Measurements from ENCODE around the gene ATCAY. TPM values are rescaled to one million over a fixed set of nuclear protein-coding genes. Genes with fewer than 3 reads are reported as not detected.
A peak's percentile ranks its signal among the peaks of the same experiment; 100 is the strongest.

Gene ATCAY
- total and polyA plus RNA-seq, 2 of the 13 experiments (the other 11 are each of a cell fraction or from before 2014, with no cell fraction given) = not detected

DNA sequence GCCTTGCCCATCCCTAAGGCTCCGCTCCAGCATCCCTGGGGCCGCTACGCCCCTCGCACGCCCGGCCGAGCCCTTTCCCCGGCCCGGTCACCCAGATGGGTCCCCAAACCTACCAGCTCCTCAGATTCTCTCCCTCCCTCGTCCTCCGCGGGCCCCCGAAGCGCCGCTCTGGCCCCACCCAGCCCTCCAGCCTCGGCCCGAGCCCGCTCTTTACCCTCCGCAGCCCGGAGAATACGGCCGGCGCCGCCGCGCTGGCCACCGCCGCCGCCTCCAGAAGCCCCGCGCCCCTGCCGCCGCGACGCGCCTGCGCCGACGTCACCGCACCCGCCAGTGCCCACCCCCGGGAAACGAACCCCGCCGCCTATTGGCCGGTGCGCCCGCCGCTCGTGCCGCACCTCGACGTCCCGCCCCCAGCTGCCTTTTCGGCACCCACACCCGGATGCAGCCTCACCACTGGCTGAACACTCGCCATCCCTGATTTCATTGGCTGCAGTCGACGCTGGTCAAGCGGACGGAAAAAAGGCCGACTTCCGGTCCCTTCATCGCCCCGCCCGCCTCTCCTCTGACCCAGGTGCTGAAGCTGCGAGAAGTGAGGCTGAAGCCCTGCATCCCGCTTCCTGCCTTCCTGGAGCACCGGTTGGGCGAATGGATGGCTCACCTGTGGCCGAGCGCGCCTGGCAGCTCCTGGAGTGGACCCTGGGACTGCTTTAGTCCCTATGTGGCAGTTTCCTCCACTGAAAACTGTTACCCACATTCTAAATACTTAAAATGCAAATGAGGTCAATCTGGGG is 90.5 kb downstream of the ATCAY start, which contains the start of gene DAPK3 (continued):
- TF ChIP-seq, protein P1, sequence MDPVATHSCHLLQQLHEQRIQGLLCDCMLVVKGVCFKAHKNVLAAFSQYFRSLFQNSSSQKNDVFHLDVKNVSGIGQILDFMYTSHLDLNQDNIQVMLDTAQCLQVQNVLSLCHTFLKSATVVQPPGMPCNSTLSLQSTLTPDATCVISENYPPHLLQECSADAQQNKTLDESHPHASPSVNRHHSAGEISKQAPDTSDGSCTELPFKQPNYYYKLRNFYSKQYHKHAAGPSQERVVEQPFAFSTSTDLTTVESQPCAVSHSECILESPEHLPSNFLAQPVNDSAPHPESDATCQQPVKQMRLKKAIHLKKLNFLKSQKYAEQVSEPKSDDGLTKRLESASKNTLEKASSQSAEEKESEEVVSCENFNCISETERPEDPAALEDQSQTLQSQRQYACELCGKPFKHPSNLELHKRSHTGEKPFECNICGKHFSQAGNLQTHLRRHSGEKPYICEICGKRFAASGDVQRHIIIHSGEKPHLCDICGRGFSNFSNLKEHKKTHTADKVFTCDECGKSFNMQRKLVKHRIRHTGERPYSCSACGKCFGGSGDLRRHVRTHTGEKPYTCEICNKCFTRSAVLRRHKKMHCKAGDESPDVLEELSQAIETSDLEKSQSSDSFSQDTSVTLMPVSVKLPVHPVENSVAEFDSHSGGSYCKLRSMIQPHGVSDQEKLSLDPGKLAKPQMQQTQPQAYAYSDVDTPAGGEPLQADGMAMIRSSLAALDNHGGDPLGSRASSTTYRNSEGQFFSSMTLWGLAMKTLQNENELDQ (CRISPR knock-in tag; IDR thresholded peaks at IDR 0.05; ENCODE audit: borderline replicate concordance) = 0 out of 2 replicates have a peak, but pooled peaks have one; percentile 59
- TF ChIP-seq ARID2 (CRISPR knock-in tag; IDR thresholded peaks at IDR 0.05; ENCODE audit: borderline replicate concordance) (no peak), ZFY (CRISPR knock-in tag; IDR thresholded peaks at IDR 0.05) (peak; percentile 60; the same call in 1 of the 2 replicates), ZNF720 (CRISPR knock-in tag; IDR thresholded peaks at IDR 0.05) (no peak), ZNF230 (CRISPR knock-in tag; IDR thresholded peaks at IDR 0.05) (no peak), EEA1 (CRISPR knock-in tag; IDR thresholded peaks at IDR 0.05; ENCODE audit: borderline replicate concordance) (no peak), IKZF1 (IDR thresholded peaks at IDR 0.05) (no peak)
- TF ChIP-seq, protein P2, sequence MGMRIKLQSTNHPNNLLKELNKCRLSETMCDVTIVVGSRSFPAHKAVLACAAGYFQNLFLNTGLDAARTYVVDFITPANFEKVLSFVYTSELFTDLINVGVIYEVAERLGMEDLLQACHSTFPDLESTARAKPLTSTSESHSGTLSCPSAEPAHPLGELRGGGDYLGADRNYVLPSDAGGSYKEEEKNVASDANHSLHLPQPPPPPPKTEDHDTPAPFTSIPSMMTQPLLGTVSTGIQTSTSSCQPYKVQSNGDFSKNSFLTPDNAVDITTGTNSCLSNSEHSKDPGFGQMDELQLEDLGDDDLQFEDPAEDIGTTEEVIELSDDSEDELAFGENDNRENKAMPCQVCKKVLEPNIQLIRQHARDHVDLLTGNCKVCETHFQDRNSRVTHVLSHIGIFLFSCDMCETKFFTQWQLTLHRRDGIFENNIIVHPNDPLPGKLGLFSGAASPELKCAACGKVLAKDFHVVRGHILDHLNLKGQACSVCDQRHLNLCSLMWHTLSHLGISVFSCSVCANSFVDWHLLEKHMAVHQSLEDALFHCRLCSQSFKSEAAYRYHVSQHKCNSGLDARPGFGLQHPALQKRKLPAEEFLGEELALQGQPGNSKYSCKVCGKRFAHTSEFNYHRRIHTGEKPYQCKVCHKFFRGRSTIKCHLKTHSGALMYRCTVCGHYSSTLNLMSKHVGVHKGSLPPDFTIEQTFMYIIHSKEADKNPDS (CRISPR knock-in tag; IDR thresholded peaks at IDR 0.05) = 0 out of 2 replicates have a peak, but pooled peaks have one; percentile 3
- TF ChIP-seq, protein P3, sequence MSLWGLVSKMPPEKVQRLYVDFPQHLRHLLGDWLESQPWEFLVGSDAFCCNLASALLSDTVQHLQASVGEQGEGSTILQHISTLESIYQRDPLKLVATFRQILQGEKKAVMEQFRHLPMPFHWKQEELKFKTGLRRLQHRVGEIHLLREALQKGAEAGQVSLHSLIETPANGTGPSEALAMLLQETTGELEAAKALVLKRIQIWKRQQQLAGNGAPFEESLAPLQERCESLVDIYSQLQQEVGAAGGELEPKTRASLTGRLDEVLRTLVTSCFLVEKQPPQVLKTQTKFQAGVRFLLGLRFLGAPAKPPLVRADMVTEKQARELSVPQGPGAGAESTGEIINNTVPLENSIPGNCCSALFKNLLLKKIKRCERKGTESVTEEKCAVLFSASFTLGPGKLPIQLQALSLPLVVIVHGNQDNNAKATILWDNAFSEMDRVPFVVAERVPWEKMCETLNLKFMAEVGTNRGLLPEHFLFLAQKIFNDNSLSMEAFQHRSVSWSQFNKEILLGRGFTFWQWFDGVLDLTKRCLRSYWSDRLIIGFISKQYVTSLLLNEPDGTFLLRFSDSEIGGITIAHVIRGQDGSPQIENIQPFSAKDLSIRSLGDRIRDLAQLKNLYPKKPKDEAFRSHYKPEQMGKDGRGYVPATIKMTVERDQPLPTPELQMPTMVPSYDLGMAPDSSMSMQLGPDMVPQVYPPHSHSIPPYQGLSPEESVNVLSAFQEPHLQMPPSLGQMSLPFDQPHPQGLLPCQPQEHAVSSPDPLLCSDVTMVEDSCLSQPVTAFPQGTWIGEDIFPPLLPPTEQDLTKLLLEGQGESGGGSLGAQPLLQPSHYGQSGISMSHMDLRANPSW (CRISPR knock-in tag; IDR thresholded peaks at IDR 0.05; ENCODE audit: borderline replicate concordance) = no peak
- TF ChIP-seq, protein P4, sequence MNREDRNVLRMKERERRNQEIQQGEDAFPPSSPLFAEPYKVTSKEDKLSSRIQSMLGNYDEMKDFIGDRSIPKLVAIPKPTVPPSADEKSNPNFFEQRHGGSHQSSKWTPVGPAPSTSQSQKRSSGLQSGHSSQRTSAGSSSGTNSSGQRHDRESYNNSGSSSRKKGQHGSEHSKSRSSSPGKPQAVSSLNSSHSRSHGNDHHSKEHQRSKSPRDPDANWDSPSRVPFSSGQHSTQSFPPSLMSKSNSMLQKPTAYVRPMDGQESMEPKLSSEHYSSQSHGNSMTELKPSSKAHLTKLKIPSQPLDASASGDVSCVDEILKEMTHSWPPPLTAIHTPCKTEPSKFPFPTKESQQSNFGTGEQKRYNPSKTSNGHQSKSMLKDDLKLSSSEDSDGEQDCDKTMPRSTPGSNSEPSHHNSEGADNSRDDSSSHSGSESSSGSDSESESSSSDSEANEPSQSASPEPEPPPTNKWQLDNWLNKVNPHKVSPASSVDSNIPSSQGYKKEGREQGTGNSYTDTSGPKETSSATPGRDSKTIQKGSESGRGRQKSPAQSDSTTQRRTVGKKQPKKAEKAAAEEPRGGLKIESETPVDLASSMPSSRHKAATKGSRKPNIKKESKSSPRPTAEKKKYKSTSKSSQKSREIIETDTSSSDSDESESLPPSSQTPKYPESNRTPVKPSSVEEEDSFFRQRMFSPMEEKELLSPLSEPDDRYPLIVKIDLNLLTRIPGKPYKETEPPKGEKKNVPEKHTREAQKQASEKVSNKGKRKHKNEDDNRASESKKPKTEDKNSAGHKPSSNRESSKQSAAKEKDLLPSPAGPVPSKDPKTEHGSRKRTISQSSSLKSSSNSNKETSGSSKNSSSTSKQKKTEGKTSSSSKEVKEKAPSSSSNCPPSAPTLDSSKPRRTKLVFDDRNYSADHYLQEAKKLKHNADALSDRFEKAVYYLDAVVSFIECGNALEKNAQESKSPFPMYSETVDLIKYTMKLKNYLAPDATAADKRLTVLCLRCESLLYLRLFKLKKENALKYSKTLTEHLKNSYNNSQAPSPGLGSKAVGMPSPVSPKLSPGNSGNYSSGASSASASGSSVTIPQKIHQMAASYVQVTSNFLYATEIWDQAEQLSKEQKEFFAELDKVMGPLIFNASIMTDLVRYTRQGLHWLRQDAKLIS (CRISPR knock-in tag; IDR thresholded peaks at IDR 0.05) = no peak
- TF ChIP-seq, protein P5, sequence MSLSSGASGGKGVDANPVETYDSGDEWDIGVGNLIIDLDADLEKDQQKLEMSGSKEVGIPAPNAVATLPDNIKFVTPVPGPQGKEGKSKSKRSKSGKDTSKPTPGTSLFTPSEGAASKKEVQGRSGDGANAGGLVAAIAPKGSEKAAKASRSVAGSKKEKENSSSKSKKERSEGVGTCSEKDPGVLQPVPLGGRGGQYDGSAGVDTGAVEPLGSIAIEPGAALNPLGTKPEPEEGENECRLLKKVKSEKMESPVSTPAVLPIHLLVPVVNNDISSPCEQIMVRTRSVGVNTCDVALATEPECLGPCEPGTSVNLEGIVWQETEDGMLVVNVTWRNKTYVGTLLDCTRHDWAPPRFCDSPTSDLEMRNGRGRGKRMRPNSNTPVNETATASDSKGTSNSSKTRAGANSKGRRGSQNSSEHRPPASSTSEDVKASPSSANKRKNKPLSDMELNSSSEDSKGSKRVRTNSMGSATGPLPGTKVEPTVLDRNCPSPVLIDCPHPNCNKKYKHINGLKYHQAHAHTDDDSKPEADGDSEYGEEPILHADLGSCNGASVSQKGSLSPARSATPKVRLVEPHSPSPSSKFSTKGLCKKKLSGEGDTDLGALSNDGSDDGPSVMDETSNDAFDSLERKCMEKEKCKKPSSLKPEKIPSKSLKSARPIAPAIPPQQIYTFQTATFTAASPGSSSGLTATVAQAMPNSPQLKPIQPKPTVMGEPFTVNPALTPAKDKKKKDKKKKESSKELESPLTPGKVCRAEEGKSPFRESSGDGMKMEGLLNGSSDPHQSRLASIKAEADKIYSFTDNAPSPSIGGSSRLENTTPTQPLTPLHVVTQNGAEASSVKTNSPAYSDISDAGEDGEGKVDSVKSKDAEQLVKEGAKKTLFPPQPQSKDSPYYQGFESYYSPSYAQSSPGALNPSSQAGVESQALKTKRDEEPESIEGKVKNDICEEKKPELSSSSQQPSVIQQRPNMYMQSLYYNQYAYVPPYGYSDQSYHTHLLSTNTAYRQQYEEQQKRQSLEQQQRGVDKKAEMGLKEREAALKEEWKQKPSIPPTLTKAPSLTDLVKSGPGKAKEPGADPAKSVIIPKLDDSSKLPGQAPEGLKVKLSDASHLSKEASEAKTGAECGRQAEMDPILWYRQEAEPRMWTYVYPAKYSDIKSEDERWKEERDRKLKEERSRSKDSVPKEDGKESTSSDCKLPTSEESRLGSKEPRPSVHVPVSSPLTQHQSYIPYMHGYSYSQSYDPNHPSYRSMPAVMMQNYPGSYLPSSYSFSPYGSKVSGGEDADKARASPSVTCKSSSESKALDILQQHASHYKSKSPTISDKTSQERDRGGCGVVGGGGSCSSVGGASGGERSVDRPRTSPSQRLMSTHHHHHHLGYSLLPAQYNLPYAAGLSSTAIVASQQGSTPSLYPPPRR (CRISPR knock-in tag; IDR thresholded peaks at IDR 0.05; ENCODE audit: borderline replicate concordance) = no peak
